H1 (cell line): ENCODE data around the gene ARHGEF11. TPM values are rescaled to one million over a fixed set of nuclear protein-coding genes. Genes with fewer than 3 reads are reported as not detected.

ENCODE experiments used
- CTCF ChIA-PET: fragments of 300-600 bp; sonication (Branson Sonifier 250); formaldehyde crosslinking; loops from one replicate; lab custom pipeline; 2021; ENCODE audit not compliant: partially characterized antibody; lab: Charles Lee
- POLR2A ChIA-PET: fragments of 300-600 bp; sonication (Branson Sonifier 250); formaldehyde crosslinking; loops from one replicate; lab custom pipeline; 2021; ENCODE audit warnings: inconsistent platforms; ENCODE audit not compliant: partially characterized antibody; lab: Charles Lee
- DNase-seq, 2 experiments: peaks; one replicate each; pipeline versions ENCODE4 v3.0.0 to v3.0.0-alpha.2; 2010 to 2022; ENCODE audit warnings: low spot score in 2 of 2, low read depth in 1 of 2, mixed read lengths in 1 of 2
- FAIRE-seq: peaks from 2 replicates; lab custom pipeline; 2011; peaks lifted over from hg19 to GRCh38; lab: Jason Lieb, UNC
- H2AFZ ChIP-seq: 2 replicates; pipeline ENCODE4 v1.8.1; 2012; ENCODE audit warnings: low read length, inconsistent platforms
- H2AK5ac ChIP-seq: 2 replicates; pipeline ENCODE4 v1.6.1; 2013; ENCODE audit warnings: low read depth, low read length
- H2BK120ac ChIP-seq: replicated peaks from 2 replicates; pipeline ENCODE3; 2013; ENCODE audit warnings: low read depth, low read length, inconsistent platforms
- H2BK12ac ChIP-seq: 2 replicates; pipeline ENCODE4 v1.6.1; 2013; ENCODE audit warnings: low read depth, low read length
- H2BK15ac ChIP-seq: 2 replicates; pipeline ENCODE4 v1.6.1; 2013; ENCODE audit warnings: low read length
- H2BK20ac ChIP-seq: 2 replicates; pipeline ENCODE4 v1.6.1; 2013; ENCODE audit warnings: low read length
- H2BK5ac ChIP-seq: 2 replicates; pipeline ENCODE4 v1.6.1; 2013; ENCODE audit warnings: low read depth, low read length
- H3K14ac ChIP-seq: 2 replicates; pipeline ENCODE4 v1.6.1; 2013; ENCODE audit warnings: inconsistent platforms; ENCODE audit not compliant: insufficient read length
- H3K18ac ChIP-seq: 2 replicates; pipeline ENCODE4 v1.6.1; 2013; ENCODE audit warnings: low read length; ENCODE audit errors: extremely low read depth
- H3K23ac ChIP-seq: 2 replicates; pipeline ENCODE4 v1.6.1; 2013; ENCODE audit warnings: inconsistent platforms; ENCODE audit not compliant: insufficient read length
- H3K23me2 ChIP-seq: 2 replicates; pipeline ENCODE4 v1.6.1; 2013; ENCODE audit warnings: low read depth, low read length
- H3K27ac ChIP-seq: 2 replicates; pipeline ENCODE4 v1.6.1; 2011; ENCODE audit warnings: low read depth, low read length, inconsistent platforms
- H3K27me3 ChIP-seq, 4 experiments: replicated peaks in 1 of 4; 1 replicate in 1 of 4; 2 replicates in 3 of 4; pipeline versions ENCODE4 v1.6.1 to v1.8.1; 2011 to 2013; ENCODE audit warnings: low read length in 3 of 4, mild to moderate bottlenecking in 3 of 4, inconsistent platforms in 2 of 4, mixed read lengths in 2 of 4, moderate library complexity in 1 of 4; ENCODE audit not compliant: control insufficient read depth in 3 of 4, insufficient read depth in 3 of 4; ENCODE audit errors: extremely low read depth in 1 of 4
- H3K36me3 ChIP-seq, 4 experiments: 2 replicates each; pipeline versions ENCODE4 v1.6.1 to v1.8.1; 2011 to 2013; ENCODE audit warnings: mild to moderate bottlenecking in 4 of 4, low read length in 3 of 4, moderate library complexity in 2 of 4, control low read depth in 1 of 4, inconsistent platforms in 1 of 4; ENCODE audit not compliant: insufficient read depth in 4 of 4, control insufficient read depth in 2 of 4
- H3K4ac ChIP-seq: replicated peaks from 2 replicates; pipeline ENCODE3; 2013; ENCODE audit warnings: low read length, low read depth, mixed read lengths, inconsistent platforms; ENCODE audit not compliant: insufficient read length
- H3K4me1 ChIP-seq, 4 experiments: replicated peaks in 1 of 4; 1 replicate in 1 of 4; 2 replicates in 3 of 4; pipeline versions ENCODE4 v1.6.1 to v1.8.1; 2011 to 2013; ENCODE audit warnings: low read length in 3 of 4, inconsistent platforms in 2 of 4, mixed read lengths in 1 of 4; ENCODE audit not compliant: insufficient read depth in 4 of 4, control insufficient read depth in 3 of 4
- H3K4me2 ChIP-seq, 2 experiments: 2 replicates each; pipeline versions ENCODE4 v1.6.1 to v1.8.1; 2011 to 2013; ENCODE audit warnings: low read depth in 2 of 2, low read length in 2 of 2, control low read depth in 1 of 2, inconsistent platforms in 1 of 2, mild to moderate bottlenecking in 1 of 2; ENCODE audit not compliant: insufficient read depth in 1 of 2
- H3K4me3 ChIP-seq, 4 experiments: fragments of 200-600, 300-600 bp in 1 of 4; sonication (generic), shearing (Covaris generic), sonication (Bioruptor Twin) in 1 of 4; 2 replicates each; pipeline versions ENCODE4 v1.5.1 to v1.8.1; 2011 to 2016; ENCODE audit warnings: low read length in 4 of 4, low read depth in 3 of 4, control low read depth in 2 of 4, inconsistent platforms in 2 of 4, mild to moderate bottlenecking in 2 of 4, mixed read lengths in 1 of 4, moderate library complexity in 1 of 4; ENCODE audit not compliant: insufficient read depth in 2 of 4; ENCODE audit errors: extremely low read depth in 1 of 4
- H3K56ac ChIP-seq: replicated peaks from 2 replicates; pipeline ENCODE3; 2013; ENCODE audit warnings: low read depth, mild to moderate bottlenecking, mixed read lengths, low read length, inconsistent platforms; ENCODE audit not compliant: insufficient read length
- H3K79me1 ChIP-seq: 2 replicates; pipeline ENCODE4 v1.6.1; 2013; ENCODE audit warnings: low read depth, low read length, control low read depth
- H3K79me2 ChIP-seq, 2 experiments: 2 replicates each; pipeline versions ENCODE4 v1.6.1 to v1.8.1; 2012 to 2013; ENCODE audit warnings: low read length in 2 of 2, mild to moderate bottlenecking in 2 of 2, inconsistent platforms in 1 of 2; ENCODE audit not compliant: insufficient read depth in 2 of 2, control insufficient read depth in 1 of 2
- H3K9ac ChIP-seq, 4 experiments: replicated peaks in 1 of 4; 1 replicate in 1 of 4; 2 replicates in 3 of 4; pipeline versions ENCODE4 v1.6.1 to v1.8.1; 2011 to 2013; ENCODE audit warnings: low read depth in 3 of 4, low read length in 3 of 4, control low read depth in 2 of 4, mild to moderate bottlenecking in 2 of 4, moderate library complexity in 2 of 4, inconsistent platforms in 1 of 4; ENCODE audit errors: extremely low read depth in 1 of 4
- H3K9me3 ChIP-seq, 2 experiments: 2 replicates each; pipeline versions ENCODE4 v1.6.1 to v1.8.1; 2012 to 2013; ENCODE audit warnings: mild to moderate bottlenecking in 2 of 2, moderate library complexity in 2 of 2, control low read depth in 1 of 2, inconsistent platforms in 1 of 2, low read depth in 1 of 2, low read length in 1 of 2, mixed read lengths in 1 of 2; ENCODE audit not compliant: insufficient read depth in 2 of 2
- H4K20me1 ChIP-seq, 2 experiments: replicated peaks in 1 of 2; 2 replicates each; pipeline versions ENCODE3 to v1.8.1; 2011 to 2013; ENCODE audit warnings: inconsistent platforms in 2 of 2, low read length in 2 of 2, mild to moderate bottlenecking in 1 of 2; ENCODE audit not compliant: insufficient read depth in 2 of 2, control insufficient read depth in 1 of 2
- H4K5ac ChIP-seq: 2 replicates; pipeline ENCODE4 v1.6.1; 2013; ENCODE audit warnings: low read length, low read depth, mixed read lengths, inconsistent platforms; ENCODE audit not compliant: insufficient read length
- H4K8ac ChIP-seq: 2 replicates; pipeline ENCODE4 v1.8.0; 2013; ENCODE audit warnings: mild to moderate bottlenecking, moderate library complexity, low read length, inconsistent platforms; ENCODE audit not compliant: insufficient read depth; ENCODE audit errors: extremely low read depth
- H4K91ac ChIP-seq: replicated peaks from 2 replicates; pipeline ENCODE3; 2013; ENCODE audit warnings: low read length, mixed read lengths, inconsistent platforms; ENCODE audit not compliant: insufficient read length
- HDAC6 ChIP-seq: IDR thresholded peaks from one replicate; pipeline ENCODE4 v1.7.1; 2012; ENCODE audit warnings: low read depth, mild to moderate bottlenecking, inconsistent platforms, low read length, moderate library complexity
- SIRT6 ChIP-seq: IDR thresholded peaks from one replicate; pipeline ENCODE4 v1.7.1; 2012; ENCODE audit warnings: low read length, inconsistent platforms
- SP2 ChIP-seq: IDR thresholded peaks from 2 replicates; pipeline ENCODE4 v1.6.1; 2012; ENCODE audit warnings: mild to moderate bottlenecking, low read length, inconsistent platforms
- TEAD4 ChIP-seq: IDR thresholded peaks from 2 replicates; pipeline ENCODE4 v1.6.1; 2012; ENCODE audit warnings: low read depth, low read length, inconsistent platforms, mixed read lengths
- WGBS, 2 experiments: shearing (Covaris generic) in 1 of 2; methylation state at CpG; one replicate each; pipeline versions ENCODE4 v1.1.6 to v1.1.7; 2013 to 2015; ENCODE audit warnings: low lambda C conversion rate in 2 of 2, mixed read lengths in 2 of 2, inconsistent platforms in 1 of 2, low coverage in 1 of 2, missing lambda C conversion rate in 1 of 2; ENCODE audit not compliant: insufficient replicate concordance in 2 of 2, insufficient coverage in 1 of 2, insufficient read length in 1 of 2; ENCODE audit errors: extremely low coverage in 1 of 2, missing lambda C conversion rate in 1 of 2; 5-methylcytosine and 5-hydroxymethylcytosine counted together
- polyA plus RNA-seq, 7 experiments: library from polyadenylated mRNA; depleted of rRNA in 3 of 7; stranded (reverse) in 5 of 7; unstranded in 2 of 7; fragments of >200 nt in 5 of 7; fragments of 200-250 nt in 2 of 7; gene quantifications; 1 replicate in 5 of 7; 2 replicates in 1 of 7; 4 replicates in 1 of 7; pipeline versions ENCODE4 v1.2.1 to v1.2.3, GENCODE V29; 2011 to 2013; ENCODE audit warnings: missing spikeins in 2 of 7, mixed read lengths in 2 of 7
- total RNA-seq: library from RNA; stranded (reverse); fragmentation: NEBNext Ultra II Directional; extraction: Animal tissue kit (Norgen Biotek cat#: 25700); gene quantifications from 2 replicates; pipeline ENCODE4 v1.2.1, GENCODE V29; 2021

ARHGEF11 gene
- total and polyA plus RNA-seq, 2 of the 8 experiments (the other 6 are each of a cell fraction or from before 2014, with no cell fraction given) = 19.9 to 33.1 TPM

DNA sequence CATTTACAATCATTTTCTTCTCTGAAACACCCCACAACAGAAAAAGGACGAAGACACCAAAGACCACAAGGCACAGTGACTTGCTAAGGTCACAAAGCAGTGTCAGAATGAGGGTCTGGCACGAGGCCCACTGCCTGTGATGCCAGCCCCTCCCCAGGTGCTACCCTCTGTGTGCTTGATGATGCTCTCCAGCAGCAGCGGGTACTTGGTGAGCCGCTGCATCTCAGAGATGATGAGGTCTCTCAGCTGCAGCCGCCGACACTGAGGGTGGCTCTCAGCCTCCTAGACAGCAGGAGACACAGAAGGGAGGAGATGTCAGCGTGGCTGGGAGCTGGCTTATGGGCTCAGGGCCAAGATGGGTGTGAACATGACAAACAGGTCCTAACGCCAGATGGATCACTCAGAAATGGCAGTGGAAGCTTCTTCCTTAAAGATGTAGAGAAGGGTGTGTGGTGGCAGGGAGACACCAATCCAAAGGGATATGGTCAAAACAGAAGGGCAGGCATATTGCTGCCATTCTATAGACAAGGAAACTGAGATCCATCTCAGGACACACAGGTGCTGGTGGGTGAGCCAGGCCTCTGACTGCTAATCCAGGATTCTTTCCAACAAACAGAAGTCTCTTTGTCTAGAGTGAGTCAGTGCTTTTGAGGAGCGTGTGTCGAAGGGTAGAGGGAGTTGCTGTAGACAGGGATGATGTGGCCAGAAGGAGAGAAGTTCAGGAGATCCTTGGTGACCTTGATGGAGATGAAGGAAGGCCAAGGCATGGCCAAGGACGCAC lies 99.5 kb downstream of the ARHGEF11 start:
- Histone ChIP-seq H3K4me1 (no peaks in the 10 kb centered on the region), H4K5ac (no peak overlapping the region), H3K18ac (no peak overlapping the region), H4K8ac (no peak overlapping the region), H2AFZ (no peak overlapping the region), H2BK20ac (no peak overlapping the region), H2BK120ac (no peak overlapping the region), H2BK12ac (no peak overlapping the region), H2AK5ac (no peak overlapping the region), H2BK15ac (no peak overlapping the region), H3K23me2 (no peaks in the 10 kb centered on the region), H3K4me2 (no peak overlapping the region), H4K91ac (no peak overlapping the region), H3K27me3 (no peaks in the 10 kb centered on the region), H3K4me3 (no peak overlapping the region), H3K79me2 (no peaks in the 10 kb centered on the region), H3K14ac (no peak overlapping the region), H4K20me1 (peaks cover 7 to 12% of the 10 kb centered on the region in 2 experiments), H3K23ac (no peak overlapping the region), H3K9ac (no peak overlapping the region), H3K4ac (no peak overlapping the region), H3K79me1 (peaks cover 2% of the 10 kb centered on the region), H3K27ac (no peak overlapping the region), H3K56ac (no peak overlapping the region), H3K9me3 (no peaks in the 10 kb centered on the region), H2BK5ac (no peak overlapping the region), H3K36me3 (peaks cover 32 to 79% (median 53%) of the 10 kb centered on the region in 4 experiments)
- 93% methylated on average over 10 of the region's 11 CpGs; no CpG with 5 or more reads in 1 of the 2 experiments for WGBS, 2 experiments
- no peak for FAIRE-seq
- ChIA-PET CTCF (interaction anchor here (0.8 to 4.1 kb wide), 8 partner anchors 9 to 128 kb away, joined by 3 to 25 read pairs (median 4); no protein-coding TSS in a partner anchor), POLR2A (interaction anchor here (1.0 to 1.2 kb wide), 2 partner anchors 9 to 13 kb away, joined by 3 read pairs; no protein-coding TSS in a partner anchor)
- TF ChIP-seq HDAC6 (no peak), TEAD4 (no peak), SP2 (no peak), SIRT6 (no peak)
- no peak for DNase-seq
